Neural progenitor cell (in vitro differentiated cells): ENCODE results near the gene PRDM11.

Source experiments
- CTCF ChIP-seq: fragments of 200-600 bp; sonication (generic); IDR thresholded peaks from 2 replicates; pipeline ENCODE4 v1.5.1; 2017; ENCODE audit warnings: antibody characterized with exemption, mild to moderate bottlenecking
- EZH2 ChIP-seq: fragments of 200-600 bp; sonication (generic); IDR thresholded peaks from 2 replicates; pipeline ENCODE4 v1.6.1; 2017; ENCODE audit warnings: antibody characterized with exemption, mild to moderate bottlenecking, moderate library complexity

- no peak for TF ChIP-seq CTCF
- no peak for TF ChIP-seq EZH2
These were observed 3.9 kb downstream of the PRDM11 start for GRCh38 chr11:45150301-45150700.
